HG02571 (cell line): ENCODE data around the gene DST.
"Not testable (repeated sequence)": the region's sequence is repeated elsewhere in the genome, so short reads cannot be mapped to it uniquely, and the experiment has no call there.

Source experiments
- ATAC-seq: cut with Tn5 transposase; IDR thresholded peaks from one replicate; pipeline ENCODE4 v1.9.1; 2021; ENCODE audit warnings: mild to moderate bottlenecking, moderate library complexity; ENCODE audit not compliant: unreplicated experiment

Gene DST

GRCh38 chr6:56664029-56664428 lies 21.3 kb upstream of the DST start:
- ATAC-seq: no peak

DNA sequence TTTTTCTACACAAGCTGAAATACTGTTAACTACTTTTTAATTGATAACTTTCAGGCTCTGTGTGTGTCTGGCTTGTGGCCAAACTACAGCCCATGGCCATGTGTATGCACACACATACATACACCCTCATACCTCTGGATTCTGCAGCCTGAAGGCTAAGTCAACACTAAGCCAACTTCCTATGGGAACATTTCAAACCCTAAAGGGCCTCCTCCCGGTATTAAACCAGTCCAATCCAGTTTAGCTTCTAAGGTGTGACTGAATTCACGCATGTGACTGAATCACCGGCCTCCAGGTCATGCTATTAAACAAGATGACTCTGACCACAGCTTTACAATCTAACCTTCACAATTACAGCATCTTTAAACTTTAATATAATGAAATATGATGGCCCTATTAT lies 20.7 kb upstream of the DST start:
- ATAC-seq: no peak

GRCh38 chr6:56661338-56661737 lies 18.6 kb upstream of the DST start:
- not testable (repeated sequence) for ATAC-seq

DNA sequence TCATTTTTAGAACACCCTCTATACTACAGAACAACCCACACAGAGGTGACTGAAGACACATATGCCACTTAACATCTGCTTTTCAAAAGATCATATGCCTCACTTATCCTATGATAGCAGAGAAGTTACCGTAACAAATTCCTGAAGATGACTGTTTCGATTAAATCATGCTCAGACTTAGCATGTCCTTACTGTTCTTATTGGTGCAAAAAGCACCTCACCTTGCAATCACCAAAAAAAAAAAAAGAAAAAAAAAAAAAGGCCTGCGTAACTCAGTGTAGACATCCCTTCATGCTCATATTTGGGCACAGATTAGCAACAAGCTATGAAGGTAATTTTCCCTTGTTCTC lies 17.7 kb upstream of the DST start:
- ATAC-seq: no peak

GRCh38 chr6:56659721-56660380 lies 17.2 kb upstream of the DST start:
- ATAC-seq: no peak

- no peak for ATAC-seq
Measured at GRCh38 chr6:56658326-56658725, 15.6 kb upstream of the DST start.

- ATAC-seq: no peak
Measured at GRCh38 chr6:56657354-56657753, 14.7 kb upstream of the DST start.

- no peak for ATAC-seq
Measured at GRCh38 chr6:56656466-56656865, 13.8 kb upstream of the DST start.

- ATAC-seq: no peak
Measured at GRCh38 chr6:56655996-56656395, 13.3 kb upstream of the DST start.

DNA sequence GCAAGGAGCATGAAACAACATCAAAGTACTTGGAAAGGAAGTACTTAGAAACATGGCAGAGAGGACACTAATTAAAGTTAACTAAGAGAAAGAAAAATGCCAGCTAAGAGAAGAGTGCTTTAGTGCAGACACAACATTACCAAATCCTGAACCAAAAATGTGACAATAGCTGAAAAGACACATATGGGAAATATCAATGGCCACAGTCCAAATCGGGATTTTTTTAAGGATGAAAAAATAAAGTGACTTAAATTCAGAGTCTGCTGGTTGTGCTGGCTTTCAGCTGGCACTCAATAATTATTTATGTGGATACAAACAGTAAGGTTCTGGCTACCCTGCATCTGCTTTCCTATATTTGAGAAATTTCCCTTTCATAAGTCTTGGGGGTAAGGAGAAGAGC lies 12.6 kb upstream of the DST start:
- no peak for ATAC-seq

DNA sequence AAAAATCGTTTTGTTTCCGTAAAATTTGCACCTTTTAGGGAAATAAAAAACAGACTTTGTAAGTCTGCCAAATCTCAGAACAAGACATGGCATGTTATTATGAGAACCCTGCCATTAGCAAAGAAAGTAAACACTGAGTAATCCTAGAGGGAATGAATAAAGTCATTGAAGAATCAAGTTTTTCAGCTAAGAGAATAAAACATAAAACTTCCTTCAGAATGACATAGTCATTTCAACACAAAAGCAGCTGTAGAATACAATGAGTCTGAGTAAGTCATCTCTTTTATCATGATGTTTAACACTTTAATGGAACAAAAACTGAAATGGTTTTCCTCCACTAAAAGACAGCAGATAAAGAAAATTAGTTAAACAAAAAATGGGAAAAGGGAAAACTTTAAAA lies 10.3 kb upstream of the DST start:
- no peak for ATAC-seq

DNA sequence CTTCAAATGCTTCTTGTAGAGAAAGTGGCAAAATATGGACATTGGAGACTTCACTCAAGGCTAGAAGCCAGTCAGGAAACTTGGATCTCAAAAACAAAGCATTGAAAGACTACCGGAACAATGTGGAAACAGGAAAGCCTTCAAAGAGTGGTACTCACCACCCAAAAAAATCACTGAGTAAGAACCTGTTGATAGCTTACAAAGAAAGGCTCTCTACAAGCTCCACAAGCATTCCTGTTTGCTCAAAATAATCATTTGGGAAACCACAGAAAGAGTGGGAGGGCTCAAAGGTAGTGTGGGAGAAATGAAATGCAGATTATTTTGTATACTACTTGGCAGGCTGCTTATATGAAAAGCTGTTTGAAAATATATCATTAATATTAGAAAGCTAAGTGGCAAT lies 9.5 kb upstream of the DST start:
- no peak for ATAC-seq

GRCh38 chr6:56650191-56650590 lies 7.5 kb upstream of the DST start:
- no peak for ATAC-seq

- no peak for ATAC-seq
Measured at GRCh38 chr6:56649782-56650181, 7.1 kb upstream of the DST start.

- ATAC-seq: no peak
Measured at GRCh38 chr6:56649053-56649769, 6.5 kb upstream of the DST start.

- no peak for ATAC-seq
Measured at GRCh38 chr6:56647172-56647762, 4.6 kb upstream of the DST start.

DNA sequence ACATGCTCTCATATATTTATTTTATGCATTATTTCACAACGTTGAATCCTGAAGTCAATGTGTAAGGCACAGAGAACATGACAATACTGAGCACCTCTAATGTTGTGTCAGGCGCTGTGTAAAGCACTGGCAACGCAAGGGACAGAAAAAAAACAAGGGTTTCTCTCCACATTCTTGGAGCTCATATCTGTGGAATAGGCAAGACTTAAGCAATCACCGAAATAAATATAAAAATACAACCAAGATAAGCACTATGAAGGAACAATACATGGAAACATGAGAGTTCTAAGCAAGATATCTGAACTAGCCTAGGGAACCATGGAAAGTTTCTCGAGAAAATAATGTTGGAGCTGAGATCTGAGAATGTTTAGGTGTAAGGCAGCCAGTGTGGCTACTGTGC lies 1.7 kb upstream of the DST start:
- no peak for ATAC-seq

DNA sequence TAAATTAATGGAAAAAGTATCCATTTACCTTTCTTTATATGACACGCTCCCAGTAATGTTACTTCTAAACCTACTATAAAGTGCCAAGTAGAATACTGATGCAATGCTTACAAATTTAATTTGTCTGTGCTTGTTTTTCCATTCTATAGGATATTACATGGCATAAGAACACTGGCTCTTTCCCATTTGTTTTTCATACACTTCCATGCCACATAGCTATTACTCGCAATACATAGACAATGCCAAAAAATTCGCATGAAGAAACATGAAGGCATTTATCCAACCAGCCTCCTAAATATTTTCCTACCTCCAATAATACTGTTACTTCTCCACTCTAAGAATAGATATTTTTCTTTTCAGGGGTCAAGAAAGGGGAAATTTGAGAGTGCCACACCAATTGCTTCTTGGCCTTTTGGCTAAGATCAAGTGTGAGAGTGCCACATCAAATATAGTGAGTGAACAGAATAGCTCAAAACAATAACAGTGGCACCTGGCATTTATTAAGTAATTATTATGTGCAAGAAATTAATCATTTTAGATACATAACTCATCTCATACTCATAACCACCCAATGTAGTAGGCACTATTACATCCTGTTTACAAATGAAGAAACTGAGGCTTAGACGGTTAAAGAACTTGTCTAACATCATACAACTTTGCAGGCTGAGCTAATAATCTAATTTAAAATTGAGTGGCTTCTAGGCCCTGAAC lies 845 bp upstream of the DST start:
- ATAC-seq: no peak

DNA sequence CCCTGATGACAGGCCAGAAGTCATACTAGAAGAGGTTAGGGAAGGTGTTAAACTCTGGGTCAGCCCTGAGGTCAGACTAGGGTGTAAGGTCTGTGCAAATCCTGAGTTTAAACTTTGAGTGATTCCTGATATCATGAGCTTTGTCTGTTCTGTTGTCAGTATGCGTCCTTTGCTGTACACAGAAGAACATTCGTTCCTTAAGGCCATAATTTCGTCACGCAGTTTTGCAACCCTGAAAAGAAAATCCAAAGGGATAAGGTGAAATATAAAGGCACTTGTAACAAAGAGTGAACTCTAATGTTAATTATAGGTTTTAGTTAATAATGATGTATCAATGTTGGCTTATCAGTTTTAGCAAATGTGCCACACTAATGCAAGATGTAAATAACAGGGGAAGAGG lies 2.3 kb downstream of the DST start:
- ATAC-seq: no peak

- no peak for ATAC-seq
Measured at GRCh38 chr6:56638760-56639159, 3.9 kb downstream of the DST start.

GRCh38 chr6:56637640-56638039 lies 5.0 kb downstream of the DST start:
- no peak for ATAC-seq

DNA sequence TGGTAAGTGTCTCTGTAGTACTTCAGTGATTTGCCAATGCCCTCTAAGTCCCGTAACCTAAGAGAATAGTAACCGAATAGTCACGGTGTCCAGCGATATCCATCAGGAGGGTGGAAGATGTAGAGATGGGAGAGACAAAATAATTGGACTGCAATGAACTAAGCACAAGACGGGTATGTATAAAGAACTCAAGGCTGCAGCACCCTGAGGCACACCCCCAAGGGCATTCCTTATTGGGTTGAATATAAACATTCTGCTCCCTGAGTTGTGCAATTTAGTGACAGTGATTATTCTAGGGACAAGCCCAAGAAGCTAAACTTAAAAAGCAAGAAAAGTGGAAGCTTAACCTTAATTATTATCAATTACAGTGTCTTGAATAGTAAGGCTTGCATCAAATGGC lies 14.6 kb downstream of the DST start:
- ATAC-seq: no peak
